ENCODE data around the gene SLC6A8.
"Not testable (repeated sequence)": the region's sequence is repeated elsewhere in the genome, so short reads cannot be mapped to it uniquely, and the experiment has no call there.

The SLC6A8 gene

DNA sequence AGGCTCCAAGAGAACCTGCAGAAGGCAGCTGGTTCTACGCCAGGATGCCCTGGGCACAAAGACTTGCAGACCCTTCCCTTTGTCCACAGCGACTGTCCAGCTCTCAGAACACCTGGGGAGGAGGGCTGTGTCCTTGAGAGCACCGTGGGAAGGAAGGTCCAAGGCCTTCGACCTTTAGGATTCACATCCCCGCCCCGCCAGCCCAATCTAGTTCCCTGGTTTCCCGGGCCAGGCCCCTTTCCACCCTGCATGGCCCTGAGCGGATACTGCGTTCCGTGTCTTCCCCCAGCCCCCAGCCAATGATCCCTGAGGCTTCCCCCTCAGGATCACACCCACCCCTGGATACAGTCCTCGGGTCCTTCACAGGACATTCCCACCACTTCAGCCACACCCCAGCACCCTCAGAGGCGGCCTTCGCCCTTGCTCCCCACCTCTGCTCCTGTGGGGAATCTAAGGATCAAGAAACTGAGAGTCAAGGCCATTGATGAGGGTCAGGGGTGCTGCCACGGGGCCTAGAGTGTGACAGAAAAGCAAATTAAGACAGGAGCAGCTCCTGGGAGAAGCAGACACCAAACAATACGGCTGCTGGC, 46.0 kb downstream of the SLC6A8 start:
- DNase-seq: no peak

GRCh38 chrX:153734871-153735270, 47.1 kb downstream of the SLC6A8 start:
- no peak for DNase-seq

DNA sequence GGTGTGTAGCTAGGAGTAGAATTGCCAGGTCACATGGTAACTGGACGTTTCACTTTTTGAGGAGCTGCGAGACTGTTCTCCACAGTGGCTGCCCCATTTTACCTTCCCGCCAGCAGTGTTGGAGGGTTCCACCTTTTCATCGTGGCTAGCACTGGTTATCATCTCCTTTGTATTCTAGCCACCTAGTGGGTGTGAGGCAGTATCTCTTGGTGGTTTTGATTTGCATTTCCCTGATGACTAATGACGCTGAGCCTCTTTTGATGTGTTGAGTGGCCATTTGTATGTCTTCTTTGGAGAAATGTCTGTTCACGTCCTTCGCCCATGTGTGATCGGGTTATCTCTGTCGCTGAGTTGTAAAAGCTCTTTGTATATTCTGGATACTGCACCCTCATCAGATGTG, 47.5 kb downstream of the SLC6A8 start:
- DNase-seq: no peak

DNA sequence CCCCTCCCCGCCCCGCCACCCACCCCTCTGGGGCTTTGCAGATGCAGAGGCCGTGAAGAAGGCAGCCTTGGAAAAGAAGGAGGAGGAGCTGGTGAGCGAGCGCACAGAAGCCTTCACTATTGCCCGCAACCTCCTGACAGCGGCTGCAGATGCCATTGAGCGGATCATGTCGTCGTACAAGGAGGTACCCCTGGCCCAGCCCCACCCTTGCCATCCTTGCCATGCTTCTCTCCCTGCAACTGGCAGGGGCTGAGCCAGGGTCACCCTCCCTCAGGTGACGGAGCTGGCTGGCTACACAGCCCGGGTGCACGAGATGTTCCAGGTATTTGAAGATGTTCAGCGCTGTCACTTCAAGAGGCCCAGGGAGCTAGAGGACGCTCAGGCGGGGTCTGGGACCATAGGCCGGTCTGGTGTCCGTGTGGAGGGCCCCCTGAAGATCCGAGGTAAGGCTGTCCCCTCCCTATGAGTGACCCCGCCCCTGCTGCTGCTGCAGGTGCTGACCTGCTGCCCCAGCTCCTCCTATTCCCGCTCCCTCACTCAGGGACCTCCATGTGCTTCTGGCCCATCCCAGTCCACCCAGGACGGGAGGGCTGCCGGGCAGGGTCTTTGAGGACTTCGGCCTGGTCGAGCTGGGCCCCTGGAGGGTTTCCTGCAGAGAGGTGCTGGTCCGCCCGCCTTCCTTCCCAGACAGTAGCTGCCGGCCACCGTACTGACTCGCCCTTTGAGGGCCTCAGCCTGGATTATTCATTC, 48.5 kb downstream of the SLC6A8 start:
- DNase-seq: no peak

- no peak for DNase-seq
Observed at GRCh38 chrX:153736871-153737441, 49.2 kb downstream of the SLC6A8 start.

DNA sequence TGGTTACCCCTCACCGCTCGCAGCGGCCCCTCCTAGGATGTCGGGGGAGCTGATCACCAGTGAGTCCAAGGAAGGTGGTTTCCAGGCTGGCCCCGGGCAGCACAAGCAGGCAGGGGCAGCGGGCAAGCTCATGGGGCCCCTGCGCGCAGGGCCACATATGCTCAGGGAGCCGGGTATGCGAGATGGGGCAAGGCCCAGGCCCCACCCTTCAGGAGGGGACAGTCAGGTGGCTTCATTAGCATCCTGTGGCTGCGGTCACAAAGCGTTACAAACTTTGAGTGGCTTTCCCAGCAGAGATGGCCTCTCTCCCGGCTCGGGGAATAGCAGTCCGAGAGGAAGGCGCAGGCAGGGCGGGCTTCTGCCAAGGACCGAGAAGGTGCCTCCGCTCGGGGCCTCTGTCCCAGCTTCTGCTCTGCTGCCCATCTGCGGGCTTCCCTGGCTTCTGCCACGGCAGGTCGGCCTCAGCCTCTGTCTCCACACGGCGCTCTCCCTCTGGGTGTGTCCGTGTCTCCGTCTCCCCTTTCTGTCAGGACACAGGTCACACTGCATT, 50.4 kb downstream of the SLC6A8 start:
- no peak for DNase-seq

GRCh38 chrX:153739754-153740486, 52.2 kb downstream of the SLC6A8 start:
- DNase-seq: no peak

DNA sequence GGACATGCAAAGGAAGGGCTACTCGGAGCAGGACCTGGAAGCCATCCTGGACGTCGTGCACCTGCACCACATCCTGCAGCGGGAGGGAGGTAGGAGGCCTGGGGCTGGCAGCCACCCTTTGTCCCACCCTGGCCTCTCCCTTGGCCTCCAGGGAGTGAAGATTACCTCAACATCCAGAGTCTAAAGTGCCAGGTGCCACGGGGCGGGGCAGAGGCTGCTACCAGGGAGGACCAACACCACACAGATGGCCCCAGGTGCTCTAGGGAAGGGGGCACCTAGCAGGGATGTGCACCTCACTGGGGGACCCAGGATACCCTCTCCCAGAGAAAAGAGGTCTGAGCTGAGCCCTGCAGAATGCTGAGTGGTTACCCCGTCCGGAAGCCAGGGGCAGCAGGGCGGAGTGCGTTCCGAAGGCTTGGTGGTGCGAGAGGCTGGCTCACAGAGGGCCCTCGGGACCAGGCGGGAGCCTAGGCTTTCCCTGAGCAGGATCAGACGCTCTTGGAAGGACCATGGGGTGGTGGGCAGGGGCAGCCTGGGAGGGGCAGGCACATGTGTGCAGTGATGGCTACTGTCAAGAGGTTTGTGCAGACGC, 53.0 kb downstream of the SLC6A8 start:
- DNase-seq: no peak

- no peak for DNase-seq
Observed at GRCh38 chrX:153741446-153741845, 53.7 kb downstream of the SLC6A8 start.

- not testable (repeated sequence) for DNase-seq
Observed at GRCh38 chrX:153742111-153742510, 54.4 kb downstream of the SLC6A8 start.

DNA sequence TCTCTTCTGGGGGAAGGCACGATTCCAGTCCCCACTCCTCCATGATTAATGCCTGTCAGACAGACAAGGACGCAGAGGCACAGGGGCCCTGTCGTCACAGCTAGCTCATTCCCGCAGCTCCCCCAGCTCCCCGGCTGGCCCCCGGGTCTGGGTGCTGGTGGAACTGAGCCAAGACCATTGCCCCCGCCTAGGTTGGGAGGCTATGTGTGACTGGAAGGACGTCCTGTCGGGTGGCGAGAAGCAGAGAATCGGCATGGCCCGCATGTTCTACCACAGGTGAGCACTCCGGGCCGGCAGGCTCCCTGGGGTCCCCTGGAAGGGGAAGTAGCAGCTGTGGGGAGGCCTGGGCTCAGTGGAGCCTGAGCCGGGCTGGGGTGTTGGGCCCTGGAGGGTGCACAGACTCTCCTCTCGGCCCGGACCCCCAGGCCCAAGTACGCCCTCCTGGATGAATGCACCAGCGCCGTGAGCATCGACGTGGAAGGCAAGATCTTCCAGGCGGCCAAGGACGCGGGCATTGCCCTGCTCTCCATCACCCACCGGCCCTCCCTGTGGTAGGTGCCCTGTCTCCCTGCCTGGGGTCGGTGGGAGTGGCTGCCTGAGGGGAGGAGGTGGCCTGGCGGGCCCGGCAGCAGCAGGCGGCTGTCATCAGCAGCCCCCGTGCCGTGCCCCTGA, 55.2 kb downstream of the SLC6A8 start:
- not testable (repeated sequence) for DNase-seq

DNA sequence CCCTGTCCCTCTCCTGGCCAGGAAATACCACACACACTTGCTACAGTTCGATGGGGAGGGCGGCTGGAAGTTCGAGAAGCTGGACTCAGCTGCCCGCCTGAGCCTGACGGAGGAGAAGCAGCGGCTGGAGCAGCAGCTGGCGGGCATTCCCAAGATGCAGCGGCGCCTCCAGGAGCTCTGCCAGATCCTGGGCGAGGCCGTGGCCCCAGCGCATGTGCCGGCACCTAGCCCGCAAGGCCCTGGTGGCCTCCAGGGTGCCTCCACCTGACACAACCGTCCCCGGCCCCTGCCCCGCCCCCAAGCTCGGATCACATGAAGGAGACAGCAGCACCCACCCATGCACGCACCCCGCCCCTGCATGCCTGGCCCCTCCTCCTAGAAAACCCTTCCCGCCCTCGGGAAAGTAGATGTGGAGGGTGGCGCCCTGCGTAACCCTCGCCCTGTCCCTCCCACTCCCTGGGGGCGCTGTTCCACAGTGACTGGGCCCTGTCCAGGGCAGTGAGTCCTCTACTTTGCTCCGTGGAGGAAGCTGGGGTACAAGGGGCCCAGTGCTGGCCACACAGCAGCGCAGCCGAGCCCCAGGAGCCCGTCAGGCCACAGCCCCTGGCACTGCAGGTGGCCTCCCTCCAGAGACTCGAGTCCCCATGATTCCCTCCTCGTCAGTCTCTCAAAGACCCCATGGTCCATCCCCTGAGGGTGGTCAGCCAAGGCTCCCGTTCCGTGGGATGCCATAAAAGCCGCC, 55.9 kb downstream of the SLC6A8 start:
- DNase-seq: not testable (repeated sequence)

DNA sequence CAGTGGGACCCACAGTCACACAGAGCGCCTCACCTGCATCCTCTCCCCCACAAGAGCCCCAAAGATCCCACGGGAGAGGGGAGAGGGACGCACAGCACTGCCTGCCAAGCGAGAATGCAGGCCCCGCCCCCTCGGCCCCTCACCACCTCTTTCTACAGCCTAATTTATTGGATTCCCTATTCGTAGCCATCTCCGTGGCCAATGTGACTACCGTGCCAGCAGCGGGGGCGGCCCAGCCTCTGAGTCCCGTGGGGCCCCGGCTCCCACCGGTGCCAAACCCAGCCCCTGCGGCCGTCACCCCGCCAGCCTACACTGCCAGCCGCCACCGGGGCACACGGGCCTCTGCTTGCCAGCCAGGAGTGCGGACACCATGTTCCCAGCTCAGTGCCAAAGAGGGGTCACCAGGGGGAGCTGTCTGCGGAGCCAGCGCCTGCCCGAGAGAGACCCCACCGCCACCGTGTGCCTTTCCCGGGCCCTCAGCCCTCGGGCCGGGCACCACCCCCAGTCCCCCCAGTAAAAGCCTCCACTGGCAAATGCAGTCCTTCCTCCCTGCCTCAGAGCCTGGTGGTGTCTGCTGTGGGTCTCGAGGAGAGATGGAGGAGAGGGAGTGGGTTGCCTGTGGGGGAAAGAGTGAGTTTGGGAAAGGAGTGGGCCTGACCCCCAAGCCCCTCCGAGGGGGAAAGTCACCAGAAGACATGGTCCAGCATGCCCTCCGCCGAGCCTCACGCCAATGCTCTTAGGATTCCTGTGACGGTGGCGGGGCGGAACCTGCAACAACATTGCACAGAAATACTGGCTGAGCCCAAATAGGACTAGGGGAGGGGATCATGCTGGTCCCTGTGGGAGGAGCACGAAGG, 56.7 kb downstream of the SLC6A8 start:
- DNase-seq: no peak

DNA sequence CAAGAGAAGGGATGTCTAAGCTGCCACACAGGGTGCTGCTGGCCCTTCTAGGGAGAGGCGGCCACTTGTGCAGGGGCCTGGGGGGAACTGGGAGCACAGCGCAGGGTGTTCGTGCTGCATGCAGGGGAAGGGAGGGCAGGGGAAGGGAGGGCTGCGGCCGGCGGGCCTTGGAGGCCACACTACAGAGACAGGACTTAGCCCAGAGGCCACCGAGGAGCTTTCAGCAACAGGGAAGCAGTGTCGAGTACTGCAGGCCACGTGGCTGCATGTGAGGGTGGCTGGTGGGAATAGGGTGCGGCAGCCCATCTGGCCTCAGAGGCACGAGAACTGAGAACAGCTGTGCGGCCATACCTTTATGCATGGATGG, 57.3 kb downstream of the SLC6A8 start:
- DNase-seq: not testable (repeated sequence)
